ENCODE measurements around the gene STK32C. TPM values are rescaled to one million over a fixed set of nuclear protein-coding genes. Genes with fewer than 3 reads are reported as not detected.

STK32C gene
- total RNA-seq, 1 experiment from 2014 or later: 7.6 TPM

- in situ Hi-C loops (cut with HindIII; ENCODE audit: low pct_unique_long_range_greater_than_20kb, low sequenced_read_pairs): no loop called here
- DNase-seq (ENCODE audit: low read depth, low spot score): no peak
Observed at GRCh38 chr10:132205650-132206376, 101.9 kb downstream of the STK32C start.

- in situ Hi-C loops (cut with HindIII; ENCODE audit: low pct_unique_long_range_greater_than_20kb, low sequenced_read_pairs): no loop called here
Observed at GRCh38 chr10:132204781-132205473, 102.8 kb downstream of the STK32C start.

DNA sequence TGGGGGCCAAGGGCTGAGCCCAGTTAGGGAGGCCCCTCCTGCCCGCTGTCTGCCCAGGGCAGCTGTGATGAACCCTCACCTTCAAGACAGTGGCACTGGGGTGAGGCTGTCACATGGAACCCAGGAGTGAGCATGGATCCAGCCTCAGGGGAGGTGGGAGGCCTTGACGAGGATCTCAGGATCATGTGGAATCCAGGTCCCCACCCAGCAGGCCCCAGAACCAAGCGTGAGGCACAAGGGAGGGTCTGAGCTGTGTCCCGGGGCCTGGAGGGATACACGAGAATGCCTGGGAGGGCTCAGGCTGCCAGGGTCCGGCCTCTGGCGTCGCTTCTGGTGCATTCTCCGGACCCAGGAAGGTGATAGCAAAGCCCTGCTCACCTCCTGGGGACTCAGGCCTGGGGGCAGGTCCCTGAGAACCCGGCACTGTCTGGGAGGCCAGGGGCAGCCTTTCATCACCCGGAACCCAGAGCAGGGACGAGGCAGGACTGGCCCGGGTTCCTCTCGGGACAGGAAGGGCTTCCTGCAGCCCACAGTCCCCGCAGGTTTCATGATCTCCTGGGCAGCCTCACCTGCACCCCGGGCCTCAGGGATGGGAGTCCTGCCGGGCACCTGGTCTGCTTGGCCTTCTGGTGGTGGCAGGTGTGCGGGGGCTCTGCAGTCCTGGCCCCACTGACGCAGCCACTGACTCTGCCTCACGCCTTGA is 103.5 kb downstream of the STK32C start:
- in situ Hi-C loops (cut with HindIII; ENCODE audit: low pct_unique_long_range_greater_than_20kb, low sequenced_read_pairs): no loop called here

More at GRCh38 chr10:132204781-132205473, 102.8 kb downstream of the STK32C start:
- peak; percentile 19 for DNase-seq (ENCODE audit: low read depth, low spot score)

DNA sequence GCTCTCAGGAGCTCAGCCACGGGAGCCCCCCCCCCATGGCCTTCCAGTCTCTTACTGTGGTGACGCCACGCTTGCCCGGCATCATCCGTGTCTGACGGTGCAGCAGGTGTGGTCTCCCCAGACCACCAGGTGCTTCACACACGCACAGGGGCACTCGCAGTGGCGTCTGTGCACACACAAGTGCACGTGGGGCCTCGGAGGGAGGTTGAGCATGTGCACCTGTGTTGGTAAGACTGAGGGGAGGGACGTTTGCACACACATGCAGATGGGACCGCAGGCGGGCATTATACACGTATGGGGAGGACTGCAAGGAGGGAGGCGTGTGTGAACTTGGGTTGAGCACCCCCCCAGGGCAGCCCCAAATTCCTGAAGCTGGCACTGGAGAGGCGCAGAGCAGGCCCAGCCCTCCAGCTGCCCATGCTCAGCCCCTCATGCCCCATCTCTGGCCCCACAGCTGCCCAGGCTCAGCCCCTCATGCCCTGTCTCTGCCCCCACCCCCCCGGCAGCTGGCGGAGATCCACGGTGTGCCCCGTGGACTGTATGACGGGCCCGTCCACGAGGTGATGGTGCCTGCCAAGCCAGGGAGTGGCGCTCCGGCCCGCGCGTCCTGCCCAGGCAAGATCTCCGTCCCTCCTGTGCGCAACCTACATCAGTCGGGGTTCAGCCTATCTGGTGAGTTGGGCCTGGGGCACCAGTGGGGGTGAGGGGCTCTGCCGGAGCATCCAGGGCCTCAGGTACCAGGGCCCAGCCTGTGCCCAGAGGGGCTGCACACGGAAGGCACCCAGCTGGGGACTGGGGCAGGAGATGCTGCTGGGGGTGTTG is 104.3 kb downstream of the STK32C start:
- in situ Hi-C loops (cut with HindIII; ENCODE audit: low pct_unique_long_range_greater_than_20kb, low sequenced_read_pairs): no loop called here

More for the DNA sequence above, 103.5 kb downstream of the STK32C start:
- no peak for DNase-seq (ENCODE audit: low read depth, low spot score)

GRCh38 chr10:132202070-132202970 is 105.4 kb downstream of the STK32C start:
- in situ Hi-C loops (cut with HindIII; ENCODE audit: low pct_unique_long_range_greater_than_20kb, low sequenced_read_pairs): no loop called here
- no peak for DNase-seq (ENCODE audit: low read depth, low spot score)

More for the DNA sequence above, 104.3 kb downstream of the STK32C start:
- DNase-seq (ENCODE audit: low read depth, low spot score): no peak

DNA sequence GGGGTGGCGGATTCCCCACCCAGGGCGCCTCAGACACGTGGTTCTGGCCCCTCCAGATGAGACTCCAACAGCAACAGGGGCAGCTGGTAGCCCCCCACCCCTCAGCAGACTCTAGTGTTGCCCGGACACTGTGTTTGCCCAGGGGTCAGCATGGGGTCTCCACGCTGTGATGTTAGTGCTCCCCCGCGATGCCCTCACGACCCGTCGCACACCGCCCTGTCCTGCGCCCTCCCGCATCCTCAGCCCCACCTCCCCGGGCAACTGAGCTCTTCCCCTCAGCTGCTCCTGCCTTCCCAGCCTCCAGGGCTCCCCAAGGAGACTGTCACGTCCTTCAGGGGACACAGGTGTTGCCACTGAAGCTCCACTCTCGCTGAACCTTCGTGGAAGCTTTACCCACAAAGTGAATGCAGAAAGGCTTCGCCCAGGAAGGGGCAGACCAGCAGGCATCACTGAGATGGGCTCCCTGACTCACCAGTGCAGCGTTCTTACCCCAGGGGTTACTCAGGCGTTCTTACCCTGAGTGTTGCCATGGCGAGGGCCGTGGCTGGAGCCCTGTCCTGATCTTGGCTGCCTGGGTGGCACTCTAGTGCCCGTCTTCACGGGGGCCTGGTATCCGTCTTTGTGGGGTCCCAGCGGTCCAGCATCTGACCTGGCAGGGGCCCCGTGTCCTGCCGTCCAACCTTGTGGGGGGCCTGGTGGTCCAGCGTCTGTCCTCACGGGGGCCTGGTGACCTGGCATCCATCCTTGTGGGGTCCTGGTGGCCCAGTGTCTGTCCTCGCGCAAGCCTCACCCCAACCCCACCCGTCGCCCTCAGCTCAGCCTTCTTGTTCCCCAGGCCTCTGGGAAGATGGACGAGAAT is 106.4 kb downstream of the STK32C start:
- no peak for DNase-seq (ENCODE audit: low read depth, low spot score)
- in situ Hi-C loops (cut with HindIII; ENCODE audit: low pct_unique_long_range_greater_than_20kb, low sequenced_read_pairs): no loop called here

GRCh38 chr10:132200344-132201110 is 107.2 kb downstream of the STK32C start:
- DNase-seq (ENCODE audit: low read depth, low spot score): no peak
- in situ Hi-C loops (cut with HindIII; ENCODE audit: low pct_unique_long_range_greater_than_20kb, low sequenced_read_pairs): no loop called here

DNA sequence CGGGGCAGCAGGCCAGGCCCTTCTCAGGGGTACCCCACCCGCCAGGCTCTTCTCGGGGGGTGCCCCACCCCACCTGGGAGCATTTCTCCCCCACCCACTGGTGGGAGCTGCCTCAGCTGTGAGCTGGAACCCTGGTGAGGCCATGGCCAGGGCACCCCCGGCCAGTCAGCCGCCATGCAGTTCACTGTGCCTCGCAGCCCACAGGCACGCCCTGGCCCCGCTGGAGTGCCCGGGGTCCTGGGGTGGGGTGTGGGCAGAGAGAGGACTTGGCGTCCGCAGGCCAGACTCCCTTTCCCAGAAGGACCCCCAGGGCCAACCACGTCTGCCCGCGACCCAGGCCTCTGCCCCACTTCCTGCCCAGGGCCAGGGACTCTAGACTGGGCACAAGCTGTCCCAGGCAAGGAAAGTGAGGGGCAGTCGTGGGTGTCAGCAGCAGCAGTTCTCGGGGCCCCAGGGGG is 107.9 kb downstream of the STK32C start:
- in situ Hi-C loops (cut with HindIII; ENCODE audit: low pct_unique_long_range_greater_than_20kb, low sequenced_read_pairs): no loop called here
- DNase-seq (ENCODE audit: low read depth, low spot score): no peak

GRCh38 chr10:132199268-132199853 is 108.4 kb downstream of the STK32C start:
- DNase-seq (ENCODE audit: low read depth, low spot score): no peak
- in situ Hi-C loops (cut with HindIII; ENCODE audit: low pct_unique_long_range_greater_than_20kb, low sequenced_read_pairs): no loop called here

DNA sequence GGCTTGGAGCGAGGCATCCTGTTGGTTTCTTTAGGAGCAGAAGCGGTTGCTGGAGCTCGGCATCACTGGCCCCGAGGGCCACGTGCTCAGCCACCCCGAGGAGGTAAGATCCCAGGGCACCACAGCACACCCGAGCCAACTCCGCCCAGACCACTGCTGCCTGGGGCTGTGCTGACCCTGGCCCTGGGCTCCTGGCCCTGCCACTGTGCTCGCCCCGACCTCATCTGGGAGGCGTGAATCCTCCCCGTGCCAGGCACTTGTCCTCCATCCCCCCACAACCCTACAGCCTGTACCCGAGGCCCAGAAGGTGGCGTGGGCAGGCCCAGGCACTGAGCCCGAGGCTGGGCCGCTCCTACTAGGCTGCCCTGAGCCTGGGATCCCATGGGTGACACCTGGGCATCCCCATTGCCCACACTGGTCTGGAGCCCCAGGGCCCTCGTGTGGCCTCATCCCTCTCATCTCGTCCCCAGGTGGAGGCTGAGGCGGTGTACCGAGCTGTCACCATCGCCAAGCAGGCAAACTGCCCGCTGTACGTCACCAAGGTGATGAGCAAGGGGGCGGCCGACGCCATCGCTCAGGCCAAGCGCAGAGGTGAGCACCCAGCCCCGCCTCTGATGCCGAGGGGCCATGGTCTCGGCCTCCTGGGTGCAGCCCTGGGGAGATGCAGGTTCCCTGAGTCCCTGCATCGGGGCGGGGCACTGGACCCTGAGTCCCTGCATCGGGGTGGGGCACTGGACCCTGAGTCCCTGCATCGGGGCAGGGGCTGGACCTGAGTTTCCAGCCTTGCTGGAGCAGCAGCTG is 109.2 kb downstream of the STK32C start:
- no peak for DNase-seq (ENCODE audit: low read depth, low spot score)
- in situ Hi-C loops (cut with HindIII; ENCODE audit: low pct_unique_long_range_greater_than_20kb, low sequenced_read_pairs): no loop called here

GRCh38 chr10:132198068-132198370 is 109.7 kb downstream of the STK32C start:
- in situ Hi-C loops (cut with HindIII; ENCODE audit: low pct_unique_long_range_greater_than_20kb, low sequenced_read_pairs): no loop called here

DNA sequence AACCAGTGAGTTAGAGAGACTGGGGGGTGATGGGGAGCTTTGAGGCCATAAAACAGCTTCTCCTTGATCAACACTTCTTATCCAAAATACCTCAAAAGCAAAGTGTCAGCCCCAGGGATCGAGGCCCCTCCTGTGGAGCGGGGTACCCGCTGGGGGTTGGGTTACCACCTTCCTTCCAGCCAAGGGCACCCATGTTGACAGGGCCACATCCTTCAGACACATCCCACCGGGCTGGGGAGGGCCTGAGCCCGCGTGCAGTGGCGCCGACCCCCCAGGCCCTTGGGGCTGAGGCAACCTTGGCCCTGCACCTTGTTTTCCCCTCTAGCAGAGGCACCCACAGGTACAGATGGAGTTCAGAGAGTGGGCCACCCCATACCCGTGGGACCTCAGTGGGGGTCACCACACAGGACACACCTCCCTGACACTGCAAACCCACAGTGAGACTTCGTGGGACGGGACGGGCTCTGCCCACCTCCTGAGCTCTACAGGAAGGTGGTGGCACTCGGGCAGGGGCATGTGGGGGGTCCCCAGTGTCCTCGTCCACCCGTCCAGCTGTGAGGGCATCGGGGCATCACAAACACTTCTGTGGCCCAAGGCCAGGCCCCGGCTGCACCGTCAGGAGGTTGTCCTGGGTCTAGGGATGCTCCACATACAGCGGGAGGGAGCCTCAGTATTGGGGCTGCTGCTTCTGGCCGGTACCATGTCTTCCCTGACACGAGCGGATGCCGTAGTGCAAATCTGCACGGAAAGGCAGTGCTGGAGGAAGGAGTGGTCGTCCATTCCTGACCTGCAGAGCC is 110.3 kb downstream of the STK32C start:
- DNase-seq (ENCODE audit: low read depth, low spot score): no peak
- in situ Hi-C loops (cut with HindIII; ENCODE audit: low pct_unique_long_range_greater_than_20kb, low sequenced_read_pairs): no loop called here

More at GRCh38 chr10:132198068-132198370, 109.7 kb downstream of the STK32C start:
- DNase-seq (ENCODE audit: low read depth, low spot score): no peak

- no peak for DNase-seq (ENCODE audit: low read depth, low spot score)
- in situ Hi-C loops (cut with HindIII; ENCODE audit: low pct_unique_long_range_greater_than_20kb, low sequenced_read_pairs): no loop called here
Observed at GRCh38 chr10:132196178-132197113, 111.3 kb downstream of the STK32C start.

Data from SK-MEL-5 (cell line).